ENCODE measurements around the gene TDRD10. TPM values are rescaled to one million over a fixed set of nuclear protein-coding genes. Genes with fewer than 3 reads are reported as not detected.

Gene TDRD10
- total and polyA plus RNA-seq, 2 of the 8 experiments (the other 6 are each of a cell fraction or from before 2014, with no cell fraction given), result 0.15 to 0.27 TPM

- Histone ChIP-seq H4K20me1 (replicated peaks in 1 of 2; ENCODE audit: control insufficient read depth in 1 of 2, insufficient read depth in 2 of 2, low read length in 2 of 2) (no peaks in the 10 kb centered on the region), H3K14ac (ENCODE audit: insufficient read length) (no peak overlapping the region), H3K36me3 (ENCODE audit: control insufficient read depth in 2 of 4, insufficient read depth in 4 of 4, low read length in 3 of 4) (no peaks in the 10 kb centered on the region), H2AFZ (ENCODE audit: low read length) (no peak overlapping the region), H4K5ac (ENCODE audit: insufficient read length, low read depth, low read length) (no peak overlapping the region), H3K4ac (replicated peaks; ENCODE audit: insufficient read length, low read depth, low read length) (no peak overlapping the region), H3K23me2 (ENCODE audit: low read depth, low read length) (no peaks in the 10 kb centered on the region), H3K23ac (ENCODE audit: insufficient read length) (no peak overlapping the region), H3K79me2 (ENCODE audit: control insufficient read depth in 1 of 2, insufficient read depth in 2 of 2, low read length in 2 of 2) (no peaks in the 10 kb centered on the region), H3K79me1 (ENCODE audit: low read depth, low read length) (no peaks in the 10 kb centered on the region), H4K8ac (ENCODE audit: extremely low read depth, insufficient read depth, low read length) (no peak overlapping the region), H3K27me3 (replicated peaks in 1 of 4; ENCODE audit: control insufficient read depth in 3 of 4, extremely low read depth in 1 of 4, insufficient read depth in 3 of 4, low read length in 3 of 4) (no peaks in the 10 kb centered on the region), H3K4me1 (replicated peaks in 1 of 4; ENCODE audit: control insufficient read depth in 3 of 4, insufficient read depth in 4 of 4, low read length in 3 of 4) (no peaks in the 10 kb centered on the region), H3K9me3 (ENCODE audit: insufficient read depth in 2 of 2, low read depth in 1 of 2, low read length in 1 of 2) (no peaks in the 10 kb centered on the region), H4K91ac (replicated peaks; ENCODE audit: insufficient read length, low read length) (no peak overlapping the region), H2AK5ac (ENCODE audit: low read depth, low read length) (no peak overlapping the region), H3K18ac (ENCODE audit: extremely low read depth, low read length) (no peak overlapping the region), H2BK120ac (replicated peaks; ENCODE audit: low read depth, low read length) (no peak overlapping the region), H2BK5ac (ENCODE audit: low read depth, low read length) (no peak overlapping the region), H3K56ac (replicated peaks; ENCODE audit: insufficient read length, low read depth, low read length) (no peak overlapping the region), H3K4me2 (ENCODE audit: insufficient read depth in 1 of 2, low read depth in 2 of 2, low read length in 2 of 2) (no peak overlapping the region), H2BK15ac (ENCODE audit: low read length) (no peak overlapping the region), H3K9ac (replicated peaks in 1 of 4; ENCODE audit: extremely low read depth in 1 of 4, low read depth in 3 of 4, low read length in 3 of 4) (no peak overlapping the region), H3K27ac (ENCODE audit: low read depth, low read length) (no peak overlapping the region), H2BK20ac (ENCODE audit: low read length) (no peak overlapping the region), H2BK12ac (ENCODE audit: low read depth, low read length) (no peak overlapping the region), H3K4me3 (ENCODE audit: extremely low read depth in 1 of 4, insufficient read depth in 2 of 4, low read depth in 3 of 4, low read length in 4 of 4) (no peak overlapping the region)
- 89% methylated on average over 7 of the region's 7 CpGs; no CpG with 5 or more reads in 1 of the 2 experiments for WGBS, 2 experiments (ENCODE audit: extremely low coverage in 1 of 2, insufficient coverage in 1 of 2, insufficient read length in 1 of 2, insufficient replicate concordance in 2 of 2, low coverage in 1 of 2, low lambda C conversion rate in 2 of 2, missing lambda C conversion rate in 1 of 2)
- FAIRE-seq (no peak), DNase-seq (ENCODE audit: low read depth in 1 of 2, low spot score in 2 of 2) (no peak)
- ChIA-PET POLR2A (ENCODE audit: partially characterized antibody) (no interaction called here), CTCF (ENCODE audit: partially characterized antibody) (interaction anchor here (0.9 to 3.5 kb wide), 4 partner anchors 14 to 161 kb away, joined by 3 to 25 read pairs (median 3); partner anchors contain the start of gene ATP8B2)
- TF ChIP-seq ATF3 (IDR thresholded peaks at IDR 0.05; ENCODE audit: insufficient read depth, low read depth, low read length) (no peak), CHD2 (IDR thresholded peaks at IDR 0.05; ENCODE audit: low read length) (no peak), POU5F1 (IDR thresholded peaks at IDR 0.05; ENCODE audit: low read depth, low read length) (no peak), ASH2L (IDR thresholded peaks at IDR 0.05; ENCODE audit: low read length) (no peak)
These were observed 16.0 kb upstream of the TDRD10 start for GRCh38 chr1:154485910-154486496.

Measured in H1 (cell line).